NCI-H2029 treated with DMSO at 0.1 percent for 48 hours (cell line): ENCODE data around the gene GRK2.
A peak's percentile ranks its signal among the peaks of the same experiment; 100 is the strongest.
"Not testable (repeated sequence)": the region's sequence is repeated elsewhere in the genome, so short reads cannot be mapped to it uniquely, and the experiment has no call there.

Experiments
- DNase-seq: peaks from one replicate; lab custom pipeline; 2025; lab: John Stamatoyannopoulos, UW

Gene GRK2

DNA sequence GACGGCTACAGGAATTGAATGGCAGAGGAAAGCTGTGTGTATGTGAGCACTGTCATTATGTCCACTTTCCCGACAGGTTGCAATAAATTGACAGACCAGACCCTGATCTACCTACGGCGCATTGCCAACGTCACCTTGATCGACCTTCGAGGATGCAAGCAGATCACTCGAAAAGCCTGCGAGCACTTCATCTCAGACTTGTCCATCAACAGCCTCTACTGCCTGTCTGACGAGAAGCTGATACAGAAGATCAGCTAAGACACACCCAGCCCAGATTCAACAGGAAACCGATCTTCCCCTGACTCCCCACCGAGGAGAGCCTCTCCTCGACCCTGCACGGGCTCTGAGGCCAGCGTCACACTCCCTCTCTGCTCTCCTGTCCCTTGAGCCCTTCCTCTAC is 11.5 kb upstream of the GRK2 start:
- no peak for DNase-seq

DNA sequence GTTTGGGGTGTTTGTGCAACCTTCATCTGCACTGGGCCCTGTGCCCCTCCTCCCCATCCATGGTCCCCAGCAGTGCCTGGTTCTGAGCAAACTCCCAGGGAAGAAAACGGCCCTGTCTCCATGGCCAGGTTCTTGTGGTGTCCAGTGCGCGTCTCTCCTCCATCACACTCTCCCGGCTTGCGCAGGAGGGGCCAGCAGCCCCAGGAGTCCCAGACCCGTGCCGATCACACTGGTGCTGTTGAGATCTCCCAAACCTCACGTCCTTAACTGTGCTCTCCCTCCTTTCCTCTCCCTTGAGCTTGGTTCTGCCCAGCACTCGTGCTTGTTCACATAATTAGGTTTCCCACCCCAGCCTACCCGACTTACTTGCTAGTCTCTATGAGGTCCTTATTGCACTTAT is 10.9 kb upstream of the GRK2 start:
- DNase-seq = no peak

- no peak for DNase-seq
Observed at GRCh38 chr11:67255864-67256263, 10.4 kb upstream of the GRK2 start.

- DNase-seq = no peak
Observed at GRCh38 chr11:67256477-67257135, 9.7 kb upstream of the GRK2 start.

GRCh38 chr11:67260406-67260805 is 5.9 kb upstream of the GRK2 start:
- no peak for DNase-seq

GRCh38 chr11:67260885-67261639 is 5.2 kb upstream of the GRK2 start:
- not testable (repeated sequence) for DNase-seq

DNA sequence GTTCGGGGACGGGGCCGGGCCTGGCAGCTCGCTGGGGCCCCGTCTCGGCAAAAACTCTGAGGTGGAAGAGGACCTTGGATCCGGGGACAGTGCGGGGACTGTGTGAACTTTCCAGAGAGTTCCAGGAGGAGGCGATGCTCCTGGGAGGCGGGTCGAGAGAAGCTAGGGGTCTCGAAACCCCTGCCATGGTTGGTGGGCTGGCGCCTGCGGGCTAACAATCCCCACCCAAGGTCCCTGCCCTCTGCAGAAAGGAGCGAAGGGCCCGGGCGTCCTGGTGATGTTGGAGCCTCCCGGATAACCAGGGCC is 4.7 kb upstream of the GRK2 start:
- DNase-seq = no peak

DNA sequence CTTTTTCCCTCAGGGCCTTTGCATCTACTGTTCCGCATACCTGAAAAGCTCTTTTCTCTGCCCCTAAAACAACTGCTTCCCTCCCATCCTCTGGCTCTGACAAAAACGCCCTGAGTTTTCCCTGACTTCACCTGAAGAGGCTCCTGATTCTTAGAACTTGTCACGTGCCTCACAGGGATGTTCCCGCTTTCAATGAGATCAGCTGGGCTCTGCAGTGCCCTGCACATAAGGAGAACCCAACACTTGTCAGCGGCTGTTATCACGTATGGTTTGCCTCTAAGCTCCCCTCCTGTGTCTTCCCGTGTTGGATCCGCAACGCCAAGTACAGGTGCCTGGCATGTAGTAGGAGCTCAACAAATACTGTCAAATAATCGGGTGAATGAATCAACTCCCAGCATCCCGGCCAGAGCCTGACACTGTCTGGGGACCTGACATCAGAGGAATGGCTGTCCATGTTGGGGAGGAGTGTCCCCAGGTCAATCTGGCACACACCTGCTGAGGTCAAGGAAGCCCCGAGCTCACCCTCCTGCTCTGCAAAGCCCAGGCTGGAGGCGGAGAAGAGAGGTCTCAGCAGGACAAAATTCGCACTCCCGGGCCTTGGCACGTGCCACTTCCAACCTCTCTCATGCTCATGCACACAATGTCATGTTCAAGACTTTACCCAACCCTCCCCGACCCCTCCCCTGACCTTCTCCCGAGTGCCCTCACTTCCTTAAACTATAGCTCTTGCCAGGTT is 4.2 kb upstream of the GRK2 start:
- DNase-seq = no peak

DNA sequence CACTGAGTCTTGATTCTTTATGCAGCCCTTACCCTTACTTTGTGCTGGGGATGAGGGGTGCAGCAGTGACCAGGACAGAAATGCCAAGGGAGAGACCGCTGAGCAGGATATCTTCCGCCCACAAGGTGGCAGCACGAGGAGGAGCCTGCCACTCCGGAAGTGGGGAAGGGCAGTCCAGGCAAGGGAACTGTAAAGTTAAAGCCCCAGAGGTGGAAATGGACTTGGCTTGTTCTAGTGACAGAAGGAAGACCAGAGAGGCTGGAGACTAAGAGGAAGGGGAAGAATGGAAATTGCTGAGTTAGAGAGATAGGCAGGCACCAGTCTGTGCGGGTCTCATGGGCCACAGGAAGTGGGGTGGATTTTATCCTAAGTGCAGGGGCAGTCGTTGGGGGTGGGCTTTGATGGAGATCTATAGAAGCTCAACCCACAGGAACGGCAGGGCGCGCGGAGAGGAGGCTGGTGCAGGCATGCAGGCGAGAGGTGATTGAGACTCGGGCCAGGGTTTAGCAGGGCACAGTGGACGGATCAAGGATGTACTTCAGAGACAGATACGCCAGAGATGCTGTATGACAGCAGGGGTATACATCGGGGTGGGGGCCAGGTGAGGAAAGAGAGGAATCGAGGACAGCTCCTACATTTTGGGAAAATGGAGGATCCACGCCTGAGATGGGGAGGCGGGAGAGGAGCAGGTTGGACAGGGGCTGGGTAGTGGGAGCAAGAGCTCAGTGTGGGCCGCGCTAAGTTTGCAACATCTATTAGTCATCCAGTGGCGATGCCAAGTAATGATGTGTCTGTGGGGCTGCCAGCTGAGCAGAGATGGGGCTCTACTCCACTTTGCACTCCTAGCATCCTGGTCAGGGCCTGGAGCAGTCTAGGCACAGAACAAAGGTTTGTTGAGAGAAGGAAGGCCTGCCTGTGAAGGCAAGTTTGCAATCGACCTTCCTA is 3.3 kb upstream of the GRK2 start:
- peak; percentile 67 for DNase-seq

GRCh38 chr11:67264260-67264659 is 2.0 kb upstream of the GRK2 start:
- DNase-seq = no peak

DNA sequence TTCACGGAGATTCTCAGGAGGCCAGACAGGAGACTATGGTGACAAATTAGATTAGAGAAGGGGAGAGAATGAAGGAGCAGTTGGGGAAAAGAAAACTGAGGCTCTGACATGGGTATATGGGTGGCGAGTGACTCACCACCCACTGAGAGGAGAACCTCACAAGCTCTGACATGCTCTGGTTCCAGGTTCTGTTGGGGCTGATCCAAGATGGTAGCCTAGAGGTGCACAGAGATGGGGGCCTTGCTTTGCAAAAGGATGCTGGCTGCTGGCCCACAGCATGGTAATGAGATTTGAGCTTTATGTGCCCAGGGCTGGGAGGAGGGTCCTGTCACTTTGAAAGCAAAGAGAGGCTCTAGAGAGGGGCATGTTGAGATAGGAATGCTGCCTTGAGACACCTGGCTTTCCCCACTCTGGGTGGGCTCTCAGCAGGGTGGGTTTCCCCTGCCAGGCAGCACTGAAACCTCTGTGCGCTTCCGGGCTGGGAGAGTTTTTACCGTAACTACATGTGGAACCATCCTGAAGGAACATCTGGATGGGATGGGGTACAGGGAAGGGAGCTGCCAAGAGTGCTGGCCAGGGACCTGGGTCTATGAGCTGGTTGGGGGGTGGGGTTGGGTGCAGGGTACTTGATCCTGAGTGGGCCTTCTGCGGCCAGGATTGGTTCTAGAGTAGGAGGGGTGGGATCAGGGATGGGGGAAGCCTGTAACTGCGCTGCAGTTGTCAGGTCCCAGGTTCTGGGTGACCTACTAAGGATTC is 1.2 kb upstream of the GRK2 start:
- DNase-seq = no peak

DNA sequence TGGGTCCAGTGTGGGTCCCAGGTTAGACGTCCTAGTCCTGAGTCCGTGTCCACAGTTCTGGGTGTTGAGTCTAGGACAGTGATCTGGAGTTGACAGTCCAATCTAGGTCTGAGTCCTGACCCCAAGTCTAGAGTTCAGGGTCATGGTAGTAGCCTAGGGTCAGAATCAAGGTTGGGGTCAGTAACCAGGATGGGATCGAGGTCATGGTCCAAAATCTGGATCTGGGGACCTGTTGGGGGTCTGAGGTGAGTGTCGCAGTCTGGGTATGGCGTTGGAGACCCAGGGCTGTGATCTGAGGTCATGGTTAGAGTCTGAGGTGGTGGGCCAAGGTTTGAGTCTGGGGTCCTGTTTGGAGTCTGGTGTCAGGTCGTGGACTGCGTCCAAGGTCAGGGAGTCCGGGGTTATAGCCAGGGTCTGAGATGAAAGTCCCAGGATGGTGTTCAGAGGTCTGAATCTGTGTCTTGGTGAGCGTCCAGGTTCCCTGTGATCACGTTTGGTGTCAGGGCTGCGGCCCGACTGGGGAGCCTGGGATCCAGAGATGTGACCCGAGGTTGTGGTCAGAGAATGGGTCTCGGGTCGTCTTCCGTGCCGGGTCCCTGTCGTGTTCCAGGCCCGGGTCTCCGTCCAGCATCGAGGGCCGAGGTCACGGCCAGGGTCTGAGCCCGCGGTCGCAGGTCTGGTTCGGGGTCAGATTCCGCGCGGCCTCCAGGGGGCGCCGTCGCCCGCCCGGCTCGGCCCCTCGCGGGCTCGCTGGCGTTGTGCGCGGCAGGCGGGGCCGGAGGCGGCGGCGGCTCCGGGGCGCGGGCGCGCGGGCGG is 432 bp upstream of the GRK2 start:
- DNase-seq = no peak

DNA sequence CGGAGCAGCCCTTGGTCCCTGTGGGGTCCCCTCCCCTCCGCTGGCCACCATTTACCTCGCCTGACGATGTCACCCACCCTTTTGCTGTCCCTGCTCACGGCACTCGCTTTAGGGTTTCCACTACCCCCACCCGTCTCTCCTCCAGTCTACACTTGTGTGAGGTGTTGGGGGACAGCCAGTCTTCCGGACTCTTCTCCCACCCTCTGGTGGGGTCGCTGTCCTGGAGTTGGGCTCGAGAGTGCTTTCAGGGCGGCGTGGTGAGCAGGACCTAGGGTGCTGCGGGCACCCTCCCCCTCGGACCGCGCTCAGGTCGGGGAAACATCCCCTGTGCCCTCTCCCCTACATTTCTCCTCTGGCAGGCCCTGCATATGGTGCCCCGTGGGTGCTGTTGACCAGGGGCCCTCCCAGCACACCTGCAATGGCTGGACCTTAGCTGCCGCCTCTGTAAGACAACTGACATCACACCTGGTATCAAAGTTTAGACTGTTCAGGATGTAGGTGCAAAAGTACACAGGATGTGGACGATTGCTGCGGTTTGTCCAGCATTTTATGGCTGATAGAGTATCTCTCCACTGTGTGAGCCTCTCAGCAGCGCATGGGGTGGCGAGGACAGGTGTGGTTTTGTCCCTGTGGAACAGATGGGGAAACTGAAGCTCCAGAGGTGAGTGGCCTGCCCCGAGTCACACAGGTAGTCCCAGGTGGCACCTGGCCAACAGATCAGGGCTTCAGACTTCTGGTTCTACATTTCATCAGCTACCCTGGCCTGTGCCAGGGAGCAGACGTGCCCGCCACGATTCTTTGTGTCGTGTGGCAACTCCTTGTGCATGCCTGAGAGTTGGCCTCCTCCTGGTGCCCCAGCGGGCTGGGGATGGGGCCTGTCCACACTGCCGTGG is 1.2 kb downstream of the GRK2 start:
- peak; percentile 37 for DNase-seq

GRCh38 chr11:67268081-67268961 is 2.0 kb downstream of the GRK2 start:
- DNase-seq = no peak

DNA sequence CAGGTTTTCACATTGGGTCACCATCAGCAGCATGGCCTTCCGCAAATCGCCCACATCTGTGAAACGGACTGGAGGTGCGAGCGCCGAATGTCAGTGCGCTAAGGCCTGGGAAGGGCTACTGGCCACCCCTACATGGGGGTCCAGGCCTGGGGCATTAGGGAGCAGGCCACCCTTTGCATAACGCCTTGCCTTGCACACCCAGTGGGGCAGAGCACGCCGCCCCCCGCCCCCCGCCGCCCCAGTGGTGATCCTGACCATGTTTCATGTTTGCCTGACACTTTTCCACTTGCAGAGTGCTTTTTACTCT is 2.6 kb downstream of the GRK2 start:
- DNase-seq = no peak

- DNase-seq = no peak
Observed at GRCh38 chr11:67269401-67270255, 3.4 kb downstream of the GRK2 start.
